Retinal pigment epithelial cell (primary cell): ENCODE measurements around the gene ST7.

Source experiments
- DNase-seq: peaks from one replicate; pipeline ENCODE4 v3.0.0-alpha.2; 2010; ENCODE audit warnings: low read depth
- H3K4me3 ChIP-seq: 2 replicates; pipeline ENCODE4 v1.5.1; 2011; ENCODE audit warnings: mild to moderate bottlenecking, low read length, control low read depth, moderate library complexity
- TF ChIP-seq, protein P1 (sequence below): conservative IDR thresholded peaks from 2 replicates; pipeline ENCODE4 v1.5.1; 2011; ENCODE audit warnings: low read depth, low read length, control low read depth, inconsistent platforms

ST7 gene

DNA sequence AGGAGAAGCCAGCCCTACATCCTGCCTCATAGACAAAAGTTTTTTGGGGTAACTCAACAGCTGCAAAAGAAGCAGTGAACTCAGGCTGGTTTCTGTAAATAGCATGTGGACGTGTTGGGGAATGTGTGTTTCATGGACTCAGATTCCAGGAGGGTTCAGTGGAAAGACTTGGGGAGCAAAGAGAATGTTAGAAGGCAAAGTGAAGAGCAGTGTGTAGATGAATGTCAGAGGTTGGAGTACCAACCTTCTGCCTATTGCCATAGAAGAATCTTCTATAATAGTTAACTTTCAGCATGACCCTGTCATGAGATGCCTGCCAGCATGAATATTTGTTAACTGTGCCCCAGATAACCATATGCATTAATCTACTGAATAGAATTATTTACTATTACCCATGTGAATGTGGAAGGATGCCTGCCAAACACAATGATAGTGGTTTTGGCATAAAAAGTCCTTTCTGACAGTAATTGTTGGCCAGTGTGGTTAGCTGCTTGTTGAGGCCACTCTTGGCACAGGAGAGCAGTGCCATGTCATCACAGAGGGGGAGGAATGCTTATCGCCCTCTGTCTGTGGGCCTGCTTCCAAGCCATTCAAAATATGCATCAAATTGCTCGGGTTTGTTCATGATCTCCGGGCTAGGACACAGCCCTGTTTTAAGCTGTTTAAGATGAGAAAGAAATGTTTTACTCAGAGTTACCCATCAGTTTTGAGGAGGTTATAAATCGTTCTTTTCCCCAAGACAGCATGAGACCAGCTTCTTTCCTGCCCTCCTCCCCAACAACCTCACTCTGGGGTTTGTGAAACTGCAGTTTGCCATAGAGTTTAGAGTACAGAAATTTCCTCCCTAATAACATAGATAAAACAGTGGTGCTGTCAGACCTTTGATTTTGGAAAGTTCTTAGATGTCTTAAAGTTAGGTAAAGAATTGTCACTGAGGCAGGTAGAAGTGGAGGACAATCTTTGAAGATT, 204.2 kb downstream of the ST7 start:
- DNase-seq: peak; percentile 59
- no peak overlapping the region for H3K4me3 ChIP-seq
- TF ChIP-seq, protein P1, sequence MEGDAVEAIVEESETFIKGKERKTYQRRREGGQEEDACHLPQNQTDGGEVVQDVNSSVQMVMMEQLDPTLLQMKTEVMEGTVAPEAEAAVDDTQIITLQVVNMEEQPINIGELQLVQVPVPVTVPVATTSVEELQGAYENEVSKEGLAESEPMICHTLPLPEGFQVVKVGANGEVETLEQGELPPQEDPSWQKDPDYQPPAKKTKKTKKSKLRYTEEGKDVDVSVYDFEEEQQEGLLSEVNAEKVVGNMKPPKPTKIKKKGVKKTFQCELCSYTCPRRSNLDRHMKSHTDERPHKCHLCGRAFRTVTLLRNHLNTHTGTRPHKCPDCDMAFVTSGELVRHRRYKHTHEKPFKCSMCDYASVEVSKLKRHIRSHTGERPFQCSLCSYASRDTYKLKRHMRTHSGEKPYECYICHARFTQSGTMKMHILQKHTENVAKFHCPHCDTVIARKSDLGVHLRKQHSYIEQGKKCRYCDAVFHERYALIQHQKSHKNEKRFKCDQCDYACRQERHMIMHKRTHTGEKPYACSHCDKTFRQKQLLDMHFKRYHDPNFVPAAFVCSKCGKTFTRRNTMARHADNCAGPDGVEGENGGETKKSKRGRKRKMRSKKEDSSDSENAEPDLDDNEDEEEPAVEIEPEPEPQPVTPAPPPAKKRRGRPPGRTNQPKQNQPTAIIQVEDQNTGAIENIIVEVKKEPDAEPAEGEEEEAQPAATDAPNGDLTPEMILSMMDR: peak; percentile 62

DNA sequence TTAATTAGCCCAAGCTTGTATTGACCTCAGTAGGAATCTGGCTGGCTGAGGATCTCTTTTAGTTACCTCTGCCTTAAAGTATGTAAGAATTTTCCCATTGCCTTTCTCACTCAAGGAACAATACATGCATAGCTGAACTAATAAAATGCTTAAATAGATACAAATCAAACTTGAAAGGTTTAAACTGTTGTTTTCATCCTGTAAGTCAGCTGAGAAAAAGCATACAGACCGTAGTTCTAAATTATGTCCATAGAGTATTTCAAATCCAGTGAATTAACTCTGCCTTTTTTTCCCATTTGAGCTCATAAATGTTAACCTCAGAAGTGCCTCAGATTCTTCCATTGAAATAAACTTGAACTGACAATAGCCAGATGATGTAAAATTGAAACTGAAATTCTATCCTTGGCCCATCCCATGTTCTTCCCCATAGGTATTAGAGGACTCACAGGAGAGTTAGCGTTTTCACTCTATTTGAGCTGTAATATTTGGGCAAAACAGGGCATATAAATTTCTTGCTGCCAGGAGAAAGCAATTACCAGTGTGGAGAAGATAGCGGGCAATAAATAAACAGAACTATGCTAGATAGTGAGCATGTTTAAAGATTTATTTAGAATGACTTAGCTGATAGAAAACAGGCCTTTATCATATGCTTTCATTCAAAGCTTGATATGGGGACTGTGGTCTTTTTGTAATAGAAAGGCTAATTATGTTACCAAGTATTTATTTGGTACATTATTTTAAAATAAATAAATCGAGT, 205.8 kb downstream of the ST7 start:
- TF ChIP-seq, protein P1: no peak
- H3K4me3 ChIP-seq: no peak overlapping the region

DNA sequence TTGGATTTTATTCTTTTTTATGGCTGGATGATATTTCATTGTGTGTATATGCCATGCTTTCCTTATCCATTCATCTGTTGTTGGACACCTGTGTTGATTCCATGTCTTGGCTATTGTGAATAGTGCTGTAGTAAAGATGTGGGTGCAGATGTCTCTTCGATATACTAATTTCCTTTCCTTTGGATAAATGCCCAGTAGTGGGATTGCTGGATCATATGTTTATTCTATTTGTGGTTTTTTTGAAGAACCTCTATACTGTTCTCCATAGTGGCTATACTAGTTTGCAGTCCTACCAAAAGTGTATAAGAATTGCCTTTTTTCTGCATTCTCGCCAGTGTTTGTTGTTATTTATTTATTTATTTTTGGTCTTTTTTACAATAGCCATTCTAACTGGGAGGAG, 209.8 kb downstream of the ST7 start:
- TF ChIP-seq, protein P1: no peak
- DNase-seq: no peak
- no peak overlapping the region for H3K4me3 ChIP-seq

More for the DNA sequence above, 205.8 kb downstream of the ST7 start:
- no peak for DNase-seq

DNA sequence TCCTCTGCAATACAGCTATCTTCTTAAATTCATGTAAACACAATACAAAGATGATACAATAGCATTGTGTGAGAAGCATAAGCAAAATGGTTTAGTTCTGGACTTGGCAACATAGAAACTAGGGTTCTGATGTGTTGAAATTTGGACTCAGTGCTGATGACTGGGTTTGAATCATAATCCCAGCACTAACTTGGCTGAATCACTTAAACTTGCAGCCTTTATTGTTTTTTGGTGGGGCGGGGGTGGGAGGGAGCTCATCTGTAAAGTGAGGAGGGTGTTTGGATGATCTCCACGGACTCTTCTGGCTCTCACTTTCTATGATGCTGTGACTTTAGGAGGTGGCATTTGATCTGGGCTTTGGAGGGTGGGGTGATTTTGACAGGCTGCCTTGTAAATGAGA, 211.3 kb downstream of the ST7 start:
- TF ChIP-seq, protein P1: no peak
- DNase-seq: no peak
- H3K4me3 ChIP-seq: no peak overlapping the region

DNA sequence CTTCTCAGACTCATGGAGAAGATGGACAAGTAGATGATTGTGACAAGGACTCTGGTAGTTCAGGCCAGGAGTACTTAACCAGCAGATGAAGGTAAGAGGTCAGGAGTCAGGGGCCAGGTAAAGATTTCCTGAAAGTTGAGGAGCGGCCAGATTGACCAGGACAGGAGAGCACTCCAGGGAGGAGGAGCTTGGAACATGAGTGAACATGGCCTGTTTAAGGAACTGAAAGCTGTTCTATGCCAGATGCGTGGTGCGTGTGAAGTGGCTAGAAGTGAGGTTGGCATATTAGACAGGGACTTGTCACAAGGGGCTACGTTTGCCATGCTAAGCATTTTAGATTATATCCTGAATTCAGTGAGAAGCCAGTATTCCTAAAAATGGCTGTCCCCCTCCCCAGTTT, 212.4 kb downstream of the ST7 start:
- no peak overlapping the region for H3K4me3 ChIP-seq
- DNase-seq: no peak
- TF ChIP-seq, protein P1: no peak

DNA sequence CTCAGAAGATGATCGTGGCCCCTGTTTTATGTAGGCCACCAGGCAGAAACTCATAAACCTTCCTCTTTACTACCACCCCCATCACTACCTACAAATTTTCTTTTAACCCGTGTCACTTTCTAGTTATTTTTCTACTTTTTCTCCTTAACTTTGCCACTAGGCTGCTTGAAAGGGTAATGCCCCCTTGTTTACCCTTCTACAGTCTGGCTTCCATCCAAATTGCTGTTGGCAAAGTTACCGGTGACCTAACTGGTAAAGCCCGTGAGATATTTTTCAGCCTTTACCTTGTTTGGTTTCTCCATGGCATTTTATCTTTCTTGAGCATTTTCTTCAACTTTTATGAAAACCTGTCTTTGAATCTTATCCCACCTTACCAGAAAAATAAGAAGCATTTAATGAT, 216.6 kb downstream of the ST7 start:
- DNase-seq: peak; percentile 74
- TF ChIP-seq, protein P1: no peak
- H3K4me3 ChIP-seq: no peak overlapping the region
